Measurements from ENCODE around the gene SMCO4. TPM values are rescaled to one million over a fixed set of nuclear protein-coding genes. Genes with fewer than 3 reads are reported as not detected.

SMCO4 gene
- total RNA-seq, 2 experiments from 2014 or later, result 0.30 TPM; not detected in 1

DNA sequence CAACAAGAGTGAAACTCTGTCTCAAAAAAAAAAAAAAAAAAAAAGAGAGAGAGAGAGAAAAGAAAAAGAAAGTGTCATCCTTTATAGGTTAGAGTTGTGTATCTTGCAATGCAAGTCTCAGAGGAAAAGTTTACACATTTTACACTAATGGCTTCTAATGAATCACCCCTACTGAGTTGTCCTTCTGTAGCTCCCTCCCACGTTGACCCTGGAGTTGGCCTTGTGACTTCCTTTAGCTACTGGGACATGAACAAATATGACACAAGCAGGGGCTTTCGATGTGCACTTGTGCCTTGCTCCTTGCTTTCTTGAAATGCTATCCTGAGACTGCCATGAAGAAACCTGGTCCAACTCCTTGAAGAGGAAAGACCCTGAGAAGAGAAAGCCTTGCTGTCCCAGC lies 2.4 kb upstream of the SMCO4 start:
- H3K4me3 Mint-ChIP-seq, result peak overlapping the region; percentile 61

DNA sequence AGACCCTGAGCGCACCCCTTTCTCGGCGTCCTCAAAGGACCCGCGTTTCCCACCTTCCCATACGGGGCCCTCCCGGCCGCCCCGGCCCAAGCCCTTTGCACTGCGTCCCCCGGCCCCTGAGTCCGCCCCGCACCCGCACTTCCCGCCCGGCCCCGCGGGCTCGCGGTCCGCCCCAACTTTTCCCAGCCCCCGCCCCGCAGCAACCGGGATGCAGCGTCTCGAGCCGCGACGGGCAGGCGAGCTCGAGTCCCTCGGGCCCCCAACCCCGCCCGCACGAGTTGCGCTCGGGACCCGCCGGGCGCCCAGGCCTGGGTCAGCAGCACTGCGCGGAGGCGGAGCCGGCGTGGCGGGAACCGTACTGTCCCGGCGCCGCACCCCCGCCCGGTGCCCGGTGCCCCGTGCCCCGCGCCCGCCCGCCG lies 371 bp downstream of the SMCO4 start:
- Mint-ChIP-seq H3K27ac (peak overlapping the region; percentile 85), H3K27me3 (no peaks in the 10 kb centered on the region), H3K9me3 (no peaks in the 10 kb centered on the region), H3K4me1 (ENCODE audit: low read depth) (peaks cover 28% of the 10 kb centered on the region), H3K36me3 (ENCODE audit: low read depth) (peaks cover 5% of the 10 kb centered on the region), H3K4me3 (peak overlapping the region; percentile 93)
- Histone ChIP-seq H3K4me3 (ENCODE audit: low read length) (peak overlapping the region; percentile 74), H3K4me1 (ENCODE audit: insufficient read depth, low read length) (peaks cover 26% of the 10 kb centered on the region), H3K9me3 (ENCODE audit: control insufficient read depth in 1 of 2, insufficient read depth in 1 of 2, low read length in 2 of 2) (no peaks in the 10 kb centered on the region), H3K36me3 (ENCODE audit: insufficient read depth, low read length) (no peaks in the 10 kb centered on the region), H3K27ac (ENCODE audit: low read depth in 1 of 2, low read length in 2 of 2) (peak overlapping the region; percentile 2 to 43), H3K27me3 (ENCODE audit: control insufficient read depth in 1 of 2, insufficient read depth in 2 of 2, low read length in 2 of 2) (no peaks in the 10 kb centered on the region)
- TF ChIP-seq, protein P1, sequence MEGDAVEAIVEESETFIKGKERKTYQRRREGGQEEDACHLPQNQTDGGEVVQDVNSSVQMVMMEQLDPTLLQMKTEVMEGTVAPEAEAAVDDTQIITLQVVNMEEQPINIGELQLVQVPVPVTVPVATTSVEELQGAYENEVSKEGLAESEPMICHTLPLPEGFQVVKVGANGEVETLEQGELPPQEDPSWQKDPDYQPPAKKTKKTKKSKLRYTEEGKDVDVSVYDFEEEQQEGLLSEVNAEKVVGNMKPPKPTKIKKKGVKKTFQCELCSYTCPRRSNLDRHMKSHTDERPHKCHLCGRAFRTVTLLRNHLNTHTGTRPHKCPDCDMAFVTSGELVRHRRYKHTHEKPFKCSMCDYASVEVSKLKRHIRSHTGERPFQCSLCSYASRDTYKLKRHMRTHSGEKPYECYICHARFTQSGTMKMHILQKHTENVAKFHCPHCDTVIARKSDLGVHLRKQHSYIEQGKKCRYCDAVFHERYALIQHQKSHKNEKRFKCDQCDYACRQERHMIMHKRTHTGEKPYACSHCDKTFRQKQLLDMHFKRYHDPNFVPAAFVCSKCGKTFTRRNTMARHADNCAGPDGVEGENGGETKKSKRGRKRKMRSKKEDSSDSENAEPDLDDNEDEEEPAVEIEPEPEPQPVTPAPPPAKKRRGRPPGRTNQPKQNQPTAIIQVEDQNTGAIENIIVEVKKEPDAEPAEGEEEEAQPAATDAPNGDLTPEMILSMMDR (IDR thresholded peaks at IDR 0.05), result no peak
- peak in 1 of 14 experiments; percentile 25 for DNase-seq
- ChIA-PET CTCF (interaction anchor here (1.0 kb wide), 1 partner anchor 309 kb away, joined by 4 read pairs; no protein-coding TSS in a partner anchor), POLR2A (interaction anchor here (0.6 to 1.1 kb wide), 2 partner anchors 119 to 188 kb away, joined by 3 to 4 read pairs; partner anchors contain the start of gene CEP295)
- peak; percentile 5 for ATAC-seq (ENCODE audit: poor library complexity)
- intact Hi-C loops (cut with DNase I, micrococcal nuclease), result loop anchor here (2.0 to 10.0 kb wide), 6 partner anchors 61 to 954 kb away; partner anchors contain the start of gene MED17 (in 1 of the 2)

More for the DNA sequence above, 2.4 kb upstream of the SMCO4 start:
- Histone ChIP-seq H3K36me3 (ENCODE audit: insufficient read depth, low read length) (no peaks in the 10 kb centered on the region), H3K9me3 (ENCODE audit: control insufficient read depth in 1 of 2, insufficient read depth in 1 of 2, low read length in 2 of 2) (no peaks in the 10 kb centered on the region), H3K4me3 (ENCODE audit: low read length) (no peak overlapping the region), H3K4me1 (ENCODE audit: insufficient read depth, low read length) (peaks cover 24% of the 10 kb centered on the region), H3K27ac (ENCODE audit: low read depth in 1 of 2, low read length in 2 of 2) (no peak overlapping the region), H3K27me3 (ENCODE audit: control insufficient read depth in 1 of 2, insufficient read depth in 2 of 2, low read length in 2 of 2) (no peaks in the 10 kb centered on the region)
- ChIA-PET CTCF (interaction anchor here (1.2 kb wide), 1 partner anchor 311 kb away, joined by 4 read pairs; no protein-coding TSS in a partner anchor), POLR2A (no interaction called here)
- DNase-seq, result no peak
- TF ChIP-seq, protein P1 (IDR thresholded peaks at IDR 0.05), result no peak
- Mint-ChIP-seq H3K27ac (no peak overlapping the region), H3K36me3 (ENCODE audit: low read depth) (peaks cover 5% of the 10 kb centered on the region), H3K9me3 (no peaks in the 10 kb centered on the region), H3K4me1 (ENCODE audit: low read depth) (peaks cover 28% of the 10 kb centered on the region), H3K27me3 (no peaks in the 10 kb centered on the region)
- ATAC-seq (ENCODE audit: poor library complexity), result no peak
- intact Hi-C loops (cut with DNase I, micrococcal nuclease), result loop anchor here (5.0 to 10.0 kb wide), 3 partner anchors 99 to 239 kb away; partner anchors contain the start of gene MED17 (in 1 of the 2)

GRCh38 chr11:93541884-93542810 lies 1.0 kb downstream of the SMCO4 start:
- H3K4me3 ChIP-seq (ENCODE audit: low read length), result peak overlapping the region; percentile 74
- DNase-seq (peak in 13 of 14 experiments; percentile 13 to 75 (median 29)), ATAC-seq (ENCODE audit: poor library complexity) (peak; percentile 72)
- no peaks in the 10 kb centered on the region for H3K27me3 Mint-ChIP-seq
- CTCF ChIA-PET, result interaction anchor here (1.0 to 1.4 kb wide), 2 partner anchors 12 to 308 kb away, joined by 3 to 4 read pairs; no protein-coding TSS in a partner anchor
- peaks cover 28% of the 10 kb centered on the region for H3K4me1 ChIP-seq (ENCODE audit: insufficient read depth, low read length)
- TF ChIP-seq, protein P1 (IDR thresholded peaks at IDR 0.05), result no peak
- H3K36me3 Mint-ChIP-seq (ENCODE audit: low read depth), result peaks cover 5% of the 10 kb centered on the region
- H3K4me1 Mint-ChIP-seq (ENCODE audit: low read depth), result peaks cover 28% of the 10 kb centered on the region
- H3K27me3 ChIP-seq (ENCODE audit: control insufficient read depth in 1 of 2, insufficient read depth in 2 of 2, low read length in 2 of 2), result no peaks in the 10 kb centered on the region
- intact Hi-C loops (cut with DNase I, micrococcal nuclease), result loop anchor here (2.0 to 10.0 kb wide), 6 partner anchors 60 to 955 kb away; partner anchors contain the start of gene MED17 (in 1 of the 2)
- peak overlapping the region; percentile 2 to 43 for H3K27ac ChIP-seq (ENCODE audit: low read depth in 1 of 2, low read length in 2 of 2)
- POLR2A ChIA-PET, result interaction anchor here (0.6 to 1.4 kb wide), 3 partner anchors 12 to 189 kb away, joined by 3 to 4 read pairs (median 3); partner anchors contain the start of gene CEP295
- H3K36me3 ChIP-seq (ENCODE audit: insufficient read depth, low read length), result no peaks in the 10 kb centered on the region
- H3K27ac Mint-ChIP-seq, result peak overlapping the region; percentile 85
- no peaks in the 10 kb centered on the region for H3K9me3 Mint-ChIP-seq
- H3K9me3 ChIP-seq (ENCODE audit: control insufficient read depth in 1 of 2, insufficient read depth in 1 of 2, low read length in 2 of 2), result no peaks in the 10 kb centered on the region
- H3K4me3 Mint-ChIP-seq, result peak overlapping the region; percentile 93

Data from CD4-positive, alpha-beta T cell (primary cell).